Suprapubic skin (tissue), 4 donors: ENCODE measurements around the gene GMDS. TPM values are rescaled to one million over a fixed set of nuclear protein-coding genes. Genes with fewer than 3 reads are reported as not detected.

Experiments
- DNase-seq, 2 donors: peaks; one replicate each; pipeline ENCODE4 v3.0.0-alpha.2; 2019; ENCODE audit warnings: low spot score in 2 of 2
- H3K27ac ChIP-seq: fragments of 200-600 bp; sonication (generic); one replicate; pipeline ENCODE4 v1.5.1; 2019
- H3K27me3 ChIP-seq: fragments of 200-600 bp; sonication (generic); one replicate; pipeline ENCODE4 v1.5.1; 2019
- H3K36me3 ChIP-seq: fragments of 200-600 bp; sonication (generic); one replicate; pipeline ENCODE4 v1.5.1; 2019
- H3K4me1 ChIP-seq: fragments of 200-600 bp; sonication (generic); one replicate; pipeline ENCODE4 v1.5.1; 2019
- H3K4me3 ChIP-seq: fragments of 200-600 bp; sonication (generic); one replicate; pipeline ENCODE4 v1.5.1; 2019; ENCODE audit warnings: mild to moderate bottlenecking
- H3K9me3 ChIP-seq: fragments of 200-600 bp; sonication (generic); one replicate; pipeline ENCODE4 v1.5.1; 2019
- EP300 ChIP-seq: sonication (generic); formaldehyde crosslinking; IDR thresholded peaks from one replicate; pipeline ENCODE4 v1.6.1; 2017; ENCODE audit warnings: antibody characterized with exemption
- POLR2A ChIP-seq, 2 donors: fragments of 450-650 bp; IDR thresholded peaks; one replicate each; pipeline ENCODE4 v1.6.1; 2017; ENCODE audit warnings: antibody characterized with exemption in 2 of 2, mild to moderate bottlenecking in 2 of 2, moderate library complexity in 2 of 2
- POLR2AphosphoS5 ChIP-seq, 3 donors: sonication (generic); formaldehyde crosslinking; IDR thresholded peaks; one replicate each; pipeline ENCODE4 v1.6.1; 2017; ENCODE audit warnings: antibody characterized with exemption in 3 of 3
- WGBS: methylation state at CpG from one replicate; pipeline ENCODE4 v1.1.5; 2018; 5-methylcytosine and 5-hydroxymethylcytosine counted together
- total RNA-seq, 4 donors: library from RNA; depleted of rRNA; stranded (reverse); fragments of >200 nt; gene quantifications; one replicate each; pipeline ENCODE4 v1.1.0, GENCODE V29; 2016
- TF ChIP-seq, protein P1 (sequence below), 2 donors: fragments of 200-600 bp in 1 of 2; fragments of 450-650 bp in 1 of 2; sonication (generic) in 1 of 2; IDR thresholded peaks; one replicate each; pipeline ENCODE4 v1.5.1; 2016 to 2019; ENCODE audit warnings: antibody characterized with exemption in 2 of 2, mild to moderate bottlenecking in 1 of 2, moderate library complexity in 1 of 2

GMDS gene
- total RNA-seq, 4 donors from 2014 or later, result 11.7 to 19.3 (median 13.2) TPM

GRCh38 chr6:2182251-2182650 is 63.2 kb downstream of the GMDS start:
- no peak overlapping the region for H3K27ac ChIP-seq
- H3K4me3 ChIP-seq, result no peak overlapping the region
- WGBS, result 78% methylated on average over 1 of the region's 1 CpG
- H3K36me3 ChIP-seq, result no peaks in the 10 kb centered on the region
- no peaks in the 10 kb centered on the region for H3K27me3 ChIP-seq
- peaks cover 3% of the 10 kb centered on the region for H3K9me3 ChIP-seq
- no peaks in the 10 kb centered on the region for H3K4me1 ChIP-seq
- TF ChIP-seq POLR2A (IDR thresholded peaks at IDR 0.05), result no peak
- no peak for DNase-seq

- WGBS, result 92% methylated on average over 2 of the region's 2 CpGs
These were observed 63.8 kb downstream of the GMDS start for GRCh38 chr6:2181567-2181966.

GRCh38 chr6:2179950-2180349 is 65.5 kb downstream of the GMDS start:
- H3K4me3 ChIP-seq, result no peak overlapping the region
- peaks cover 3% of the 10 kb centered on the region for H3K9me3 ChIP-seq
- no peaks in the 10 kb centered on the region for H3K4me1 ChIP-seq
- no peaks in the 10 kb centered on the region for H3K27me3 ChIP-seq
- H3K36me3 ChIP-seq, result no peaks in the 10 kb centered on the region
- TF ChIP-seq, protein P1, sequence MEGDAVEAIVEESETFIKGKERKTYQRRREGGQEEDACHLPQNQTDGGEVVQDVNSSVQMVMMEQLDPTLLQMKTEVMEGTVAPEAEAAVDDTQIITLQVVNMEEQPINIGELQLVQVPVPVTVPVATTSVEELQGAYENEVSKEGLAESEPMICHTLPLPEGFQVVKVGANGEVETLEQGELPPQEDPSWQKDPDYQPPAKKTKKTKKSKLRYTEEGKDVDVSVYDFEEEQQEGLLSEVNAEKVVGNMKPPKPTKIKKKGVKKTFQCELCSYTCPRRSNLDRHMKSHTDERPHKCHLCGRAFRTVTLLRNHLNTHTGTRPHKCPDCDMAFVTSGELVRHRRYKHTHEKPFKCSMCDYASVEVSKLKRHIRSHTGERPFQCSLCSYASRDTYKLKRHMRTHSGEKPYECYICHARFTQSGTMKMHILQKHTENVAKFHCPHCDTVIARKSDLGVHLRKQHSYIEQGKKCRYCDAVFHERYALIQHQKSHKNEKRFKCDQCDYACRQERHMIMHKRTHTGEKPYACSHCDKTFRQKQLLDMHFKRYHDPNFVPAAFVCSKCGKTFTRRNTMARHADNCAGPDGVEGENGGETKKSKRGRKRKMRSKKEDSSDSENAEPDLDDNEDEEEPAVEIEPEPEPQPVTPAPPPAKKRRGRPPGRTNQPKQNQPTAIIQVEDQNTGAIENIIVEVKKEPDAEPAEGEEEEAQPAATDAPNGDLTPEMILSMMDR (IDR thresholded peaks at IDR 0.05), result no peak
- no peak for TF ChIP-seq EP300
- no peak for TF ChIP-seq POLR2A (IDR thresholded peaks at IDR 0.05)
- no peak for TF ChIP-seq POLR2AphosphoS5 (IDR thresholded peaks at IDR 0.05)
- no peak for DNase-seq
- no peak overlapping the region for H3K27ac ChIP-seq

More at GRCh38 chr6:2181567-2181966, 63.8 kb downstream of the GMDS start:
- H3K9me3 ChIP-seq, result peaks cover 3% of the 10 kb centered on the region
- no peak overlapping the region for H3K4me3 ChIP-seq
- no peak overlapping the region for H3K27ac ChIP-seq
- no peak for DNase-seq
- H3K27me3 ChIP-seq, result no peaks in the 10 kb centered on the region
- H3K4me1 ChIP-seq, result no peaks in the 10 kb centered on the region
- TF ChIP-seq, protein P1 (IDR thresholded peaks at IDR 0.05), result no peak
- no peak for TF ChIP-seq EP300
- no peak for TF ChIP-seq POLR2AphosphoS5 (IDR thresholded peaks at IDR 0.05)
- TF ChIP-seq POLR2A (IDR thresholded peaks at IDR 0.05), result no peak
- H3K36me3 ChIP-seq, result no peaks in the 10 kb centered on the region

DNA sequence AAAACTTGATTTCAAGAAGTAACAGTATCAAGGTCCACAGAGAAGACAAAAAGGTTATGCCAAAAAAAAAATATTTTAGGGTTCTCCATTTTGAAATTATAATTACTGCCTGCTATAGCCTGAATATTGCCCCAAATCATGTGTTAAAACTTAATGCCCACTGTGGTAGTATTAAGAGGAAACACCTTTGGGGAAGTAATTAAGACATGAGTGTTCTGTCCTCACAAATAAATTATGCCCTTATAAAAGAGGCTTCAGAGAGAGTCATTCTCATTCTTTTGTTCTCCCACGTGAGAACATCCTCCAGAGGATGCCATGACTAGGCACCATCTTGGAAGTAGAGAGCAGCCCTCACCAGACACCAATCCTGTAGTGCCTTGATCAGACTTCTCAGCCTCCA is 66.2 kb downstream of the GMDS start:
- WGBS, result 68% methylated on average over 1 of the region's 1 CpG

GRCh38 chr6:2178125-2178524 is 67.3 kb downstream of the GMDS start:
- Histone ChIP-seq H3K4me1 (no peaks in the 10 kb centered on the region), H3K9me3 (peaks cover 3% of the 10 kb centered on the region), H3K4me3 (no peak overlapping the region), H3K27ac (no peak overlapping the region), H3K36me3 (no peaks in the 10 kb centered on the region), H3K27me3 (no peaks in the 10 kb centered on the region)
- 94% methylated on average over 4 of the region's 4 CpGs for WGBS
- no peak for DNase-seq
- TF ChIP-seq POLR2AphosphoS5 (IDR thresholded peaks at IDR 0.05) (no peak), POLR2A (IDR thresholded peaks at IDR 0.05) (no peak), EP300 (no peak)
- TF ChIP-seq, protein P1 (IDR thresholded peaks at IDR 0.05), result no peak

More for the DNA sequence above, 66.2 kb downstream of the GMDS start:
- Histone ChIP-seq H3K27me3 (no peaks in the 10 kb centered on the region), H3K4me3 (no peak overlapping the region), H3K4me1 (no peaks in the 10 kb centered on the region), H3K36me3 (no peaks in the 10 kb centered on the region), H3K27ac (no peak overlapping the region), H3K9me3 (peaks cover 3% of the 10 kb centered on the region)
- TF ChIP-seq POLR2AphosphoS5 (IDR thresholded peaks at IDR 0.05), result no peak
- no peak for DNase-seq

- TF ChIP-seq POLR2AphosphoS5 (IDR thresholded peaks at IDR 0.05) (no peak), POLR2A (IDR thresholded peaks at IDR 0.05) (no peak), EP300 (no peak)
- TF ChIP-seq, protein P1 (IDR thresholded peaks at IDR 0.05), result no peak
- WGBS, result 95% methylated on average over 2 of the region's 2 CpGs
These were observed 69.6 kb downstream of the GMDS start for GRCh38 chr6:2175825-2176224.

More at GRCh38 chr6:2175825-2176224, 69.6 kb downstream of the GMDS start:
- DNase-seq, result no peak
- Histone ChIP-seq H3K9me3 (peaks cover 3% of the 10 kb centered on the region), H3K27ac (no peak overlapping the region), H3K36me3 (no peaks in the 10 kb centered on the region), H3K4me3 (no peak overlapping the region), H3K4me1 (no peaks in the 10 kb centered on the region), H3K27me3 (no peaks in the 10 kb centered on the region)
